GM21528 (cell line): Measurements from ENCODE around the gene MEI4.
"Not testable (repeated sequence)": the region's sequence is repeated elsewhere in the genome, so short reads cannot be mapped to it uniquely, and the experiment has no call there.

Experiments
- ATAC-seq: cut with Tn5 transposase; IDR thresholded peaks from one replicate; pipeline ENCODE4 v1.9.1; 2021; ENCODE audit warnings: mild to moderate bottlenecking, moderate library complexity; ENCODE audit not compliant: unreplicated experiment, low FRiP score

The MEI4 gene

DNA sequence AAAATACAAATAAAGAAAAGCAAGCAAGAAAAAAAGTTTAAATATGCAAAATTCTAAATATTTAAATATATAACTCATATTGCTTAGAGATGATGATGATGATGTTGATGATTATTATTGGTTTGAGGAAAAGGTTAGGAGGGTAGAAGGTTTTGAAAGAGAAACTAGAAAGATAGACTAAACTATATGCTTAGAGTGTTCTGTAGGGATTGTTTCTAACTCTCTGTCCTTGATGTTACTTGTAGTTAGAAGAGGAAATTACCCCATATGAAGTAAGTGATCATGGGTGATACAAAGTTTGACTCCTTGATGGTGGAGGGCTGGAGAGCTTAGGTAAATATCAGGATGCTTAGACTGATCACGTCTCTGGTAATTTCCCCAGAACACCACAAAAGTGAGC, 159.5 kb downstream of the MEI4 start:
- no peak for ATAC-seq

DNA sequence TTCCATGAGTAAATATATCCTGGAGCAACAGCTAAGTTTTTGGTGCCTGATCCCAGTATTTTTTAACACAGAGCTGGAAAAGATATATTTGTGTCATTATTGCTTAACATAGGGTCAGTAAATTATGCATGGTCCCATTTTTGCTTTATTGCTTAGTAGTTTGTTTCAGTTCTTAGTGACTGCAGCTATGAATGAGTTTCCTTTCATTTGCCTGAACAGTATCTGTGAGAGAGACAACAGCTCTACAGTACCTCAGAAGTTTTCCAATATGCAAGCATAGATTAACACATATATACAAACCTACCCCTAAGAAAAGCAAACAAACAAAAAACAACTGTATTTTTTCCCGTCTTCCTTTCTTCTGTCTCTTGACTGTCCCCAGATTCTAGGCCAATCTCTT, 160.3 kb downstream of the MEI4 start:
- ATAC-seq = no peak

DNA sequence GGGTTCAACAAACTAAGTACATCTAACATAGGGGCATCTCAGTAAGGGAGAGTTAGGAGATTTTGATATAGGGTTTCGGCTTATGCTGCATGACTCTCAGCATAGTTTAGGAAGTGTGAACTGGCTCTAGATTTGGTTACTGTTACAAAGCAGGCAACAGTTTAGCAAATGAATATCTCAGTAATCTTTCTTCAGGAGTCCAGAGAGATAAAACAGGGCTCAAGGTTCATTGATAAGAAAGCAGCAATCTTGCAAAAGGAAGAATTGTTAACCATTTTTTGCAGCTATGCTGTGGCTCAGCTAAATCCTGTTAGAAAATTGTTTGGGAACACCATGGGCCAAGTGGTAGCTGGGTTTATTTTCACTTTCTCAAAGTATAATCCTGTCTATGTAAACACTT, 161.3 kb downstream of the MEI4 start:
- no peak for ATAC-seq

DNA sequence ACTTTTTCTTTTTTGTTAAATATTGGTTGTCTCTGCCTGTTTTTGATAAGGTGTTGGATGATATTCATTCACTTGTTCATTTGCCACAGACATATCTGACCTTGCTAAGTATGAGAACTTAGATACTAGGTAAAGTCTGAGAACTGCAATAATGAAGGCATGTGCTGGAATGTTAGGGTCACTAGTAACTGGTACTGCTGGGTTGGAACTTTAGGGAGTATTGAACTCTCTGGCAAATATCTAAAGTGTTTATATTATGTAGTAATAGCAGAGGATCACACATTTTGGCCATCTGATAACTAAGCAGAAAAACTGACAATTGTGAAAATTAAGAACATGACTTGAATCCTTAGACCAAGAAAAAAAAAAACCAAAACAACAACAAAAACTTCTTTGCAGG, 162.7 kb downstream of the MEI4 start:
- ATAC-seq = no peak

DNA sequence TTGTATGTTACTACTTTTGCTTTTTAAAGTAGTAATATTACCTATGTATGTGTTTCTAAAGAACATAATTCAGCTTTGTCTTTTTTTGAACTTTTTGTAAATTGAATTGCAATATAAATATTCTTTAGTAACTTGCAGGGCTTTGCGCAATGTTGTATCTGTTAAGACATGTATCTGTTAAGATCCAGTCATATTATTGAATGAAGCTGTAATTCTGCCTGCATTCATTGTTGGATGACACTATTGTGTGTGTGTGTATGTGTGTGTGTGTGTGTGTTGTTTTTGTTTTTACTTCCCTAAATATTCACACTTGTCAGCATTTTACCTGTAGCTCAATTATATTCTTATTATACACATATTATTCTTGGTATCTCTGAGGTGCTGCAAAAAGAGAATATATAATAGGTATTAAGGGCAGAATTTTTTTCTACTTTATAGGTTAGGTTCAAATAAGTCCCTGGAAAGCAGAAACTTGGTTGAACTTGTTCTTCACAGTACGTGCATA, 164.0 kb downstream of the MEI4 start:
- ATAC-seq = no peak

DNA sequence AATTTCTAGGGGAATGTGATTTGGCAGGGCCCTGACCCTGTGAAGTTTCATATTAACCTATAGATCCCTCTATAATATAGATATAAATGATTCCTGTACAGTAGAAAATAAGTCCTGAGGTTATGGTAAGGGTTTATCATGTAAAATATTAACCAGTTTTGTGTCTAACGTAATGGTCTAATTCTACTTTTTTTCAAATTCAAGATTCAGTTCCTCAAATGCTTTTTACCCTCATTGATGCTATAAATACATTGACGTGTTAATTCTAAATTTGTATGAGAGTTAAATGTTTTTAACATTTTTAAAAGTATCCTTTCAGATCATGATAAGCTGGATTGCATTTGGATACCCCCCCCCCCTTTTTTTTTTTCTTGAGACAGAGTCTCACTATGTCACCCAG, 169.4 kb downstream of the MEI4 start:
- ATAC-seq = no peak

DNA sequence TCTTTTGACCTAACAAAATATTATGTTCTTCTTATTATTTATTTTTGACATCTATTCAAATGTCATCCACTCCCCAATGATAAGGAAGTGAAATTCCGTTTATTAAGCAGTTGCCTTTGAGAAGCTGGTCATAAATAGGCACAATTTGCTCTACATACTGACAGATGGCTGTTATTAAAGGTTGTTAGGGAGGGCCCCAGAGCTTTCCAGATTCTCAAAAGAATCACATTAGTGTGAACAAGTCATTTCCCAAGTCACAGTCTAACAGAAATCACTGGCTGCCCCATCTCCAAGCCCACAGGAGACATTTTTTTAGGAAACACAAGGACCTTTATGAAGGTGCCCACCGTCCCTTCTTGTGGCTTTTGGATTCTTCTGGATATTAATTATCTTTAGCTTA, 172.4 kb downstream of the MEI4 start:
- ATAC-seq = no peak

DNA sequence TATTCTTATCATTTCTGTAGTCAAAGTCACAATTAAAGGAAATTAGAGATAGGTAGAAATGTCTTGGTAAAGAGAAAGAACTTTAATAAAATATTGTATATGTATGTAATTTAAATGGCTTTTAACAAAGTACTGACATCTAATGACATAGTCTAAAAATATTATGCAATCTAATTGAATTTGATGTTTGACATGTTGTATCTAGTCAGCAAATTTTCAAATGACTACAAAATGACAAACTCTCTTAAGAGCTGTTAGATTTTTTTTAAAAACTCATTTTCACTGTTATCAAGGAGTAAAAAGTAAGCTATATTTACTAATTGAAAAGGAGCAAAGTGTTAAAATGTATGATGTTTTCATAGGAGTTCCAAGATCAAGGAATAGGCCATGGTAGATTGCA, 176.9 kb downstream of the MEI4 start:
- no peak for ATAC-seq

DNA sequence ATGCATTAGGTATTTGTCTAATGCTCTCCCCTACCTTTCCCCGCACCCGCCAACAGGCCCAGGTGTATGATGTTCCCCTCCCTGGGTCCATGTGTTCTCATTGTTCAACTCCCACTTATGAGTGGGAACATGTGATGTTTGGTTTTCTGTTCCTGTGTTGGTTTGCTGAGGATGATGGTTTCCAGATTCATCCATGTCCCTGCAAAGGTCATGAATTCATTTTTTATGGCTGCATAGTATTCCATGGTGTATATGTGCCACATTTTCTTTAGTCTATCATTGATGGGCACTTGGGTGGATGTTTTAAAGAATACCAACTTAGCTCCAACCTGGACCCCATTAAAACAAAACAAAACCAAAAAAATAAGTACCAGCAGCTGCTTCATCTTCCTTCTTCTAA, 180.9 kb downstream of the MEI4 start:
- ATAC-seq = not testable (repeated sequence)

DNA sequence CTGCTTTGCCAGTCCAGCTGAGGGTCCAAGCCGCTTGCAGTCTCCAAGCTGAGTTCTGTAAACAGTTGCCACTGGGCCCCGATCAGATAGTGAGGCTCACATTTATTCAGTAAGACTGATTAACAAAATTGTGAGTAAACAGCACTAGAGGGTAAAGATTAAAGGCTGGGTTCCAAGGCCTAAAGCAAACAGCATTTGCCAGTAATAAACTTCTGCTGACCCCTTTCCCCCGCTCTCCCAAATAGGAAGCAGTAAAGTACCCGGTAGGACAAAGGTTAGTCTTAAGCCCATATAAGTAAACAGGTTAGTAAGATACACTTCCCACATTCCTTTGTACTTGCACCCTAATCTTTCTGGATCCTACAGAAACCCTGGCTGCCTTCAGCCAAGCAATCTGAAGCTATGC, 181.8 kb downstream of the MEI4 start:
- no peak for ATAC-seq

DNA sequence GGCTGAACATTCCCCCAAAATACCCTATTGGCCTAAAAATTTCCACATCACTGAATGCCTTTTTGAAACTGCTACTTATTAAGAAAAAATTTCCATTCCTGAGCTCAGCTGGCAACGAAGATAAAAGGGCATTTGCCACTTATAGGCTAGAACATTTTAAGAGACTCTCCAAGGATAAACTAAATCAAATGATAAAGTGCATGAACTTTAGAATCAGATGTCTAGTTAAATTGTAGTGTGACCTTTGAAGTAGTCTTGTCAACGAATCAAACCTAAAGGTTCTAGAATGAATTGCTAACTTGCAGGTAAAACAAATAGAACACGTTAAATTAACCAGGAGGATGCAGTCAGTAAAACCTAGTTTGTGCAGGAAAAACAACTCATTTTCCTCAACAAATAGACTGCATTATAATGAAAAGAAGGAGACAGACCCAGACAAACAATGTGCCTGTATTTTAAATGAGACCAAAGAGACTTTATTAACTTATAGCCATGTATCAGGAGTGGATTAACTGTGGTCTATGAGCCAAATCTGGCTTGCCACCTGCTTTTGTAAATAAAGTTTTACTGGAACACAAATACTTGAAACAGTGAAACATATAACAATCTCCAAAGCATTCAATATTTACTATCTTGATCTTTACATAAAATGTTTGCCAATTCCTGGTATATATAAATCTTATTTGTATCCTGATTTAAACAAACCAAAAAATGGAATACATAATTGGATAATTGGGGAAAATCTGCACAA, 184.4 kb downstream of the MEI4 start:
- ATAC-seq = no peak

DNA sequence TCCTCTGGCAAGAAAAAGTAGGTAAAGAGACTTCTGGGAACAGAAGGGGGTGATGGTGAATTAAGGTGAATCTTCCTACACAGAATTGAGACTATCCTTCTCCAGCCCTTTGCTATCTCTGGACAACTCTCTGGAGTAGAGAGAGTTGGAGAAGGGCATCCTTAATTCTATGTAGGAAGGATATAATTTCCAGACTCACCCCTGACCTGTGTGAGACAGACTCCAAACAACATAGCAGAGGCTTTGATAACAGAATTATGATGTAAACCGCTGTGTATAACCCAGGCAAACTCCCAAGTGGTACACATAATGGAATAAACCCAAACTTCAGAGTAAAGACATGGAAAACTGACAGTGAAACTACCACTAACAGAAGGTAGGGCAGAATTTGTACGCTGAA, 186.5 kb downstream of the MEI4 start:
- ATAC-seq = no peak

DNA sequence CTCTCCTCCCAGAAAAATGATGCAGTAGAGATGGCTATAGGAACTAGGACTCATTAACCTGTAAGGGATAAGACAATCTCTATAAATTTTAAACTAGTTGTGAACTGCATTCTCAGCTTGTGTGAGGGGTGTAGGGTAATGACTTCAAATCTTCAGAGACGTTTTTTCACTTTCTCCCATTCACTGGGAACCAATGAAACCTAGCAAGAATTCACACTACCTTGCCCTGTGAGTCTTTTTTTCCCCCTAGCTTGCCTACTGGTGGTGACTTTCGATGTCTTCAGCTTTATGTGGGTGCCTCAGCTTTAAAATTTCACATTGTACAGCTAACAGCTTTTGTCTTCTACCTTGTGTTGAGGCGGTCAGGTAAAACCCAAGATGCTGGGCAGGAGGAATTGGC, 192.0 kb downstream of the MEI4 start:
- ATAC-seq = no peak

DNA sequence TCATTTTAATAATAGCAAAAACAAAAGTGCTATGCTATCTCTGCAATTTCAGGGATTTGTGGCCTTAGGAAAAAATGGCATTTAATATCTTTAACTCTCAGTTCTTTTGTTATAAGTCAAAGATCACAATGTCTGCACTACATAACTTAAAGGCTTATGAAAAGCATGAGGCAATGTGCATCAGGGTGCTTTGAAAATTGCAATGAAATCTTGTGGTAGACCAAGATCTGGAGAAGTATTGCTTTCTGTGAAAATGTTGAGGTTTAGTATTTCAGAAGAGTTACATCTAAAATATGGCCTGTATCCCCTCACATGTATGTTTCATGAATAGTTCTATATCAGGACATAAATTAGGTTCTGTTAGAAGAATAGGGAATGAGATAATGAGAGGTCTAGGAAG, 200.6 kb downstream of the MEI4 start:
- ATAC-seq = no peak

DNA sequence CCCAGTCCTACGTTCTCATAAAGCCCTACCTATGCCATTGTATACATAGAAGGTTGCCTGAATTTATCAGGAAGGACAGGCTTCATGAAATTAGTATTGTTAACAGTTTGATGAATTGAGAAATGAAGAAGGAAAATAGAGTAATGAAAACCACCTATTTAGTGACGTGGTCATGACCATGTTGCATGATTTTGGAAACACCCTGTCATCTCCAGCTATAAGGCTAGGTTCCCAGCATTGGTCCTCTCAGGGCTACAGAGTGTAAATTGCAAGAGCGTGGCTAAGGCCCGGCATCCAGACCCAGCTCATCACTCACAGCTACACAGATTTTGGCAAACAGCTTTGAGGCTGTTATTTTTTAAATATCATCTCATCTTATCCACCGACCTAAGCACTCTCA, 203.6 kb downstream of the MEI4 start:
- no peak for ATAC-seq

DNA sequence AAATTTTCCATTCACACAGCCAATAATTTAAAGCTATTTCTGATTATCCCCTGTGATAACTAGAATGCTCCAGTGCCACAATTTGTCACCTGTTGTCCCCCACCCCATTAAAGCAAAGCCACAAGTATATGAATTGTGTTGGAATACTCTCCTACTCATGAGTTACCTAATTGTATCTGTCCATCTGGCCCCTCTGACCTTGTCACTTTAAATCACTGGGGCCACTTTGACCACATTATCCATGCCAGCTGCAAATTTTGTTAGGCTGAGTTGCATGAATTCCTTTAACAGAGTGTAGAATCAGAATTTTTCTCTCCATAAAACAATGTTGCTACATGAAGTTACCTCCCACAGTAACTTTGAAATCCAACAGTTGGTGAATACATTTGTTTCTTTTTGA, 204.6 kb downstream of the MEI4 start:
- no peak for ATAC-seq

DNA sequence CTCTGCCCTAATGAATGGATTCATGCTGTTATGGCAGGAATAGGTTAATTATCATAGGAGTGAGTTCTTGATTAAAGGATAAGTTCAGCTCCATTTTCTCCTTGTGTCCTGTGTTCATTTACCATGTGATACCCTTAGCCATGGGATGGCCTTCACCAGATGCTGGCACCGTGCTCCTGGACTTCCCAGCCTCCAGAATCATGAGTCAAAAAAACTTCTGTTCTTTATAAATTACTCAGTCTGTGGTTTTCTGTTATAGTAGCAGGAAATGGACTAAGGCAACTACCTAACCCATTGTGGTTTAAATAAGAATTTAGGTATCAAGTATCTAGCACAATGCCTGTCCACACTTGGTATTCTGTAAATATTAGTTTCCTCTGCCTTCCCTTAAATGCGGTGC, 223.5 kb downstream of the MEI4 start:
- ATAC-seq = no peak

DNA sequence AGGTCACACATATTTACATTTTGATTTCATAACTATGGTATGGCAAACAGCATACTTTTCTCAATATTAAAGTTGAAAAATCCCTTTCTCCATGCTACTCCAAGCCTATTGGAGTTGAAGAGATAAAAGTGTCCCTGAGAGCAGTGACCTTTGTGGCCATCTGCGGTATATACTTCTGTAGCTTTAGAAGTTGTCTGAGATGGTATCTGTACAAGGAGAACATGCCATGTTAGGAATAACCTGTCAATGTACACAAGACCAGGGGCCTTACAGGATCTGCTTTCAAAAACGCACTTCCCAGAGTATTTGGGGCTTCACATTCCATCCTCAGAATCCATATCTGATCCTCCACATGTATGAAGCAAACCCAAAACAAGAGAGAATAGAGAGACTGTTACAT, 226.7 kb downstream of the MEI4 start:
- ATAC-seq = no peak

DNA sequence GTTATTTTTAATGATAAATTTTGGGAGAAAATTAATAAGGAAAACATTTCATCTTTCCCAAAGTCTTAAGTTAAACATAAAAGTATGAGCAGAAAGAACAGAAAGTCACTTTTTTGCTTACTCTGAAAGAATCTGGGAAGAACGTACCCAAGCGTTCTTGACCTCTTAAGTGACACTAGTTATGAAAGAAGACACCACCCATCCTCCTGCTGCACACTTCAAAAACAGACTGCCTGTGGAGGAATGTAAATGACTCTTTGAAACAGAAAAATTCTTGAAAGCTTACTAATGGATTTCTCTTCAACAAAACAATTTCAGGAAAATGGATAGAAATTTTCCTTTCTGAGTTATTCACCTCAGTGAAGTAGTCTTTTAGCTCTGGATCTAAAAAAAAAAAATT, 227.7 kb downstream of the MEI4 start:
- ATAC-seq = no peak

DNA sequence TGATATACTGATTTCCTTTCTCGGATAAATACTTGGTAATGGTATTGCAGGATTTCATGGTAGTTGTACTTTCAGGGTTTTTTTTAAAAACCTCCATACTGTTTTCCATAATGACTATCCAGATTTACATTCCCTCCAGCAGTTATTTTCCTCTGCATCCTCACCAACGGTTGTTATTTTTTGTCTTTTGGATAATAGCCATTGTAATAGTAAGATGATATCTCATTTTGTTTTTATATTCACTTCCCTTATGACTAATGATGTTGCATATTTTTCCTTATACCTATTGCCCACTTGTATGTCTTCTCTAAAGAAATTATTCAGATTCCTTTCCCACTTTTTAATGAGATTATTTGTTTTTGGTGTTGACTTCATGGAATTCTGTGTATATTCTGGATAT, 231.0 kb downstream of the MEI4 start:
- no peak for ATAC-seq

DNA sequence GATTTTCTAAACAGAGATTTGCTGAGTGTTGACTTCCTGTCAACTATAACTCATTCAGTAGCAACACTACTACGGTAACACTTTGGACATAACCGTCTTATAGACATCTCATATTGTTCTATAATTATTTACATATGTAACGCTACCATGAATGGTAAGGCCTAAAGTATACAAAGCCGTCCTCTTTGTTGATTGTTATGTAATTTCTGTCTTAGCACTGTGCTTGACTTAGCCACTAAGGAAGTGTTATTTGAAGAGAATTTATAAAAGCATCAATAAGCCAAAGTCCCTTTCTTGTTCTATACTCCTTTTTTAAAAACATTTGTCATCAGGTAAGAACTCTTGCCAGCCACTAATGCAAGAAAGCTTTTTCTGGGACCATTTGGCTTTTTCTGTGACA, 240.6 kb downstream of the MEI4 start:
- no peak for ATAC-seq

DNA sequence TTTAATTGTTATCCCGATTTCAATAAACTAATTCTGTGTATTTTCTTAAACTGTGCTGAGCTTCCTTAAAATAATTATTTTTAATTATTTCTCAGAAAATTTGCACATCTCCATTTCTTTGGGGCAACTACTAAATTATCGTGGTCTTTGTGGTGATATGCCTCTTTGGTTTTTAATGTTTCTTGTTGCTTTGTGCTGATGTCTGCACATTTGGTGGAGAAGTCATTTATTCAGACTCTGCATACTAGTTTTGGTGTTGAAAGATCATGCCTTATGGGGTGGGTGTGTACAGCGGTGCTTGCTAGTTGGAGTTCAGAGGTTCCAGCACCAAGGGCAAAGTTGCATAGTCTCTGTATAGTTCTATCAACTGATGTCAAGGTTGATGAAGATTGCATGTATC, 253.2 kb downstream of the MEI4 start:
- no peak for ATAC-seq

DNA sequence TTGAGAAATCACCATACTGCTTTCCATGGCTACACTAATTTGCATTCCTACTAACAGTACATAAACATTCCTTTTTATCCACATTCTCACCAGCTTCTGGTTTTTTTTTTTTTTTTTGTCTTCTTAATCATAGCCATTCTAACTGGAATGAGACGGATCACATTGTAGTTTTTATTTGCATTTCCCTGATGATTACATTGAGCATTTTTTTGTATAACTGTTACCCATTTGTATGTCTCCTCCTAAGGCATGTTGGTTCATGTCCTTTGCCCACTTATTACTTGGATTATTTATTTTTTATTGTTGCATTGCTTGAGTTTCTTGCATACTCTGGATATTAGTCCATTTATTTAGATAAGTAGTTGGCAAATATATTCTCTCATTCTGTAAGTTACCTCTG, 258.0 kb downstream of the MEI4 start:
- no peak for ATAC-seq
